ENCODE data around the gene PSMD3. TPM values are rescaled to one million over a fixed set of nuclear protein-coding genes. Genes with fewer than 3 reads are reported as not detected.

Gene PSMD3
- total and polyA plus RNA-seq, 2 of the 4 experiments (the other 2 are of a cell fraction) = 123 to 155 TPM

DNA sequence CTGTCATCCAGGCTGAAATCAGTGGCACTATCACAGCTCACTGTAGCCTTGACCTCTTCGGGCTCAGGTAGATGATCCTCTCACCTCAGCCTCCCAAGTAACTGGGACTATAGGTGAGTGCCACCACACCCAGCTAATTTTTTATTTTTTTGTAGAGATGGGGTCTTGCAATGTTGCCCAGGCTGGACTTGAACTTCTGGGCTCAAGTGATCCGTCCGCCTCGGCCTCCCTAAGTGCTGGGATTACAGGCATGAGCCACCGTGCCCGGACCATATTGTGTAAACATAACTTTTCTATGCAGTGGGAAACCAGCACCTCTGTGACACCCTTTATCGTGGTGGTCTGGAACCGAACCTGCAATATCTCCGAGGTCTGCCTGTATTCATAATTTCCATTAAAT lies 23.5 kb downstream of the PSMD3 start:
- no peak overlapping the region for H3K56ac ChIP-seq (ENCODE audit: extremely low read depth, insufficient read depth, low read length)
- no peak overlapping the region for H2BK15ac ChIP-seq (ENCODE audit: low read depth, low read length)
- BruUV-seq (replicated peaks) = no TSS peak
- no peaks in the 10 kb centered on the region for H4K20me1 ChIP-seq (ENCODE audit: insufficient read depth, low read length)
- no peak overlapping the region for H2AK5ac ChIP-seq (ENCODE audit: low read depth, low read length)
- no peak overlapping the region for H3K4me3 ChIP-seq (ENCODE audit: insufficient read depth, low read depth, low read length)
- no peak overlapping the region for H3K18ac ChIP-seq (ENCODE audit: low read depth, low read length)
- no peak for TF ChIP-seq RAD21 (IDR thresholded peaks at IDR 0.05; ENCODE audit: low read length)
- no peak for TF ChIP-seq POLR2A (IDR thresholded peaks at IDR 0.05; ENCODE audit: low read depth, low read length)
- no peak for TF ChIP-seq MXI1 (IDR thresholded peaks at IDR 0.05; ENCODE audit: borderline replicate concordance, low read depth, low read length)
- TF ChIP-seq CEBPB (IDR thresholded peaks at IDR 0.05; ENCODE audit: low read depth, low read length) = no peak
- TF ChIP-seq MAFK (IDR thresholded peaks at IDR 0.05; ENCODE audit: low read depth, low read length) = no peak
- no peak for TF ChIP-seq BHLHE40 (IDR thresholded peaks at IDR 0.05; ENCODE audit: low read depth, low read length)
- TF ChIP-seq NFE2L2 (IDR thresholded peaks at IDR 0.05; ENCODE audit: low read depth, low read length) = no peak
- TF ChIP-seq, protein P1, sequence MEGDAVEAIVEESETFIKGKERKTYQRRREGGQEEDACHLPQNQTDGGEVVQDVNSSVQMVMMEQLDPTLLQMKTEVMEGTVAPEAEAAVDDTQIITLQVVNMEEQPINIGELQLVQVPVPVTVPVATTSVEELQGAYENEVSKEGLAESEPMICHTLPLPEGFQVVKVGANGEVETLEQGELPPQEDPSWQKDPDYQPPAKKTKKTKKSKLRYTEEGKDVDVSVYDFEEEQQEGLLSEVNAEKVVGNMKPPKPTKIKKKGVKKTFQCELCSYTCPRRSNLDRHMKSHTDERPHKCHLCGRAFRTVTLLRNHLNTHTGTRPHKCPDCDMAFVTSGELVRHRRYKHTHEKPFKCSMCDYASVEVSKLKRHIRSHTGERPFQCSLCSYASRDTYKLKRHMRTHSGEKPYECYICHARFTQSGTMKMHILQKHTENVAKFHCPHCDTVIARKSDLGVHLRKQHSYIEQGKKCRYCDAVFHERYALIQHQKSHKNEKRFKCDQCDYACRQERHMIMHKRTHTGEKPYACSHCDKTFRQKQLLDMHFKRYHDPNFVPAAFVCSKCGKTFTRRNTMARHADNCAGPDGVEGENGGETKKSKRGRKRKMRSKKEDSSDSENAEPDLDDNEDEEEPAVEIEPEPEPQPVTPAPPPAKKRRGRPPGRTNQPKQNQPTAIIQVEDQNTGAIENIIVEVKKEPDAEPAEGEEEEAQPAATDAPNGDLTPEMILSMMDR (conservative IDR thresholded peaks at IDR 0.05; ENCODE audit: low read depth, low read length) = no peak
- no peak for TF ChIP-seq SMC3 (IDR thresholded peaks at IDR 0.05; ENCODE audit: low read depth, low read length)
- no peak for TF ChIP-seq RCOR1 (IDR thresholded peaks at IDR 0.05; ENCODE audit: insufficient replicate concordance, low read length)
- no peak for TF ChIP-seq MAZ (IDR thresholded peaks at IDR 0.05; ENCODE audit: borderline replicate concordance, low read depth, low read length)
- TF ChIP-seq FOS (IDR thresholded peaks at IDR 0.05; ENCODE audit: low read depth, low read length) = no peak
- TF ChIP-seq, protein P2, sequence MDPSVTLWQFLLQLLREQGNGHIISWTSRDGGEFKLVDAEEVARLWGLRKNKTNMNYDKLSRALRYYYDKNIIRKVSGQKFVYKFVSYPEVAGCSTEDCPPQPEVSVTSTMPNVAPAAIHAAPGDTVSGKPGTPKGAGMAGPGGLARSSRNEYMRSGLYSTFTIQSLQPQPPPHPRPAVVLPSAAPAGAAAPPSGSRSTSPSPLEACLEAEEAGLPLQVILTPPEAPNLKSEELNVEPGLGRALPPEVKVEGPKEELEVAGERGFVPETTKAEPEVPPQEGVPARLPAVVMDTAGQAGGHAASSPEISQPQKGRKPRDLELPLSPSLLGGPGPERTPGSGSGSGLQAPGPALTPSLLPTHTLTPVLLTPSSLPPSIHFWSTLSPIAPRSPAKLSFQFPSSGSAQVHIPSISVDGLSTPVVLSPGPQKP (IDR thresholded peaks at IDR 0.05; ENCODE audit: borderline replicate concordance, low read depth, low read length) = no peak
- TF ChIP-seq, protein P3, sequence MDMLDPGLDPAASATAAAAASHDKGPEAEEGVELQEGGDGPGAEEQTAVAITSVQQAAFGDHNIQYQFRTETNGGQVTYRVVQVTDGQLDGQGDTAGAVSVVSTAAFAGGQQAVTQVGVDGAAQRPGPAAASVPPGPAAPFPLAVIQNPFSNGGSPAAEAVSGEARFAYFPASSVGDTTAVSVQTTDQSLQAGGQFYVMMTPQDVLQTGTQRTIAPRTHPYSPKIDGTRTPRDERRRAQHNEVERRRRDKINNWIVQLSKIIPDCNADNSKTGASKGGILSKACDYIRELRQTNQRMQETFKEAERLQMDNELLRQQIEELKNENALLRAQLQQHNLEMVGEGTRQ (IDR thresholded peaks at IDR 0.05; ENCODE audit: low read depth, low read length) = no peak
- no peak for TF ChIP-seq CHD1 (IDR thresholded peaks at IDR 0.05; ENCODE audit: low read depth, low read length)
- TF ChIP-seq RFX5 (IDR thresholded peaks at IDR 0.05; ENCODE audit: low read depth, low read length) = no peak
- H3K4ac ChIP-seq (ENCODE audit: low read depth, low read length) = no peak overlapping the region
- no peak overlapping the region for H2BK20ac ChIP-seq (ENCODE audit: low read depth, low read length)
- H4K8ac ChIP-seq (ENCODE audit: low read depth in 2 of 2, low read length in 2 of 2) = no peak overlapping the region
- H3K9me3 ChIP-seq (ENCODE audit: control insufficient read depth, insufficient read depth, low read length) = no peaks in the 10 kb centered on the region
- H3K4me1 ChIP-seq (ENCODE audit: control insufficient read depth, insufficient read depth, low read length) = no peaks in the 10 kb centered on the region
- intact Hi-C loops (cut with micrococcal nuclease) (no loop called here), dilution Hi-C loops (cut with HindIII; ENCODE audit: low sequenced_read_pairs, unreplicated experiment) (no loop called here), in situ Hi-C loops (cut with MboI; ENCODE audit: low sequenced_read_pairs) (no loop called here)
- H2AFZ ChIP-seq (replicated peaks; ENCODE audit: low read length, poor library complexity) = no peak overlapping the region
- CTCF ChIA-PET = no interaction called here
- H3K27ac ChIP-seq (ENCODE audit: insufficient read depth, low read length) = no peak overlapping the region
- peaks cover 5% of the 10 kb centered on the region; the same call in 1 of the 2 replicates for H3K27me3 ChIP-seq (ENCODE audit: control insufficient read depth, insufficient read depth, low read length)
- H3K9me1 ChIP-seq (ENCODE audit: insufficient read depth, low read length) = no peaks in the 10 kb centered on the region
- WGBS, 2 experiments (ENCODE audit: extremely low coverage in 2 of 2, insufficient read length in 1 of 2) = 91% methylated on average over 5 of the region's 9 CpGs; no CpG with 5 or more reads in 1 of the 2 experiments
- H3K4me2 ChIP-seq (ENCODE audit: low read depth, low read length) = no peak overlapping the region
- no peak overlapping the region for H4K5ac ChIP-seq (ENCODE audit: low read depth, low read length)
- ATAC-seq (ENCODE audit: low read depth) (no peak), DNase-seq (no peak)
- H4K91ac ChIP-seq (ENCODE audit: insufficient read depth, low read depth, low read length) = no peak overlapping the region
- H2BK120ac ChIP-seq (ENCODE audit: low read depth, low read length) = no peak overlapping the region
- no peak overlapping the region for H2BK5ac ChIP-seq (ENCODE audit: low read depth, low read length, poor library complexity, severe bottlenecking)
- no peak overlapping the region for H2AK9ac ChIP-seq (replicated peaks; ENCODE audit: low read depth, low read length, poor library complexity)
- POLR2A ChIA-PET (ENCODE audit: unreplicated experiment) = no interaction called here
- H3K14ac ChIP-seq (replicated peaks; ENCODE audit: low read depth, low read length) = no peak overlapping the region
- no peak overlapping the region for H3K23ac ChIP-seq (ENCODE audit: low read depth, low read length)
- no peaks in the 10 kb centered on the region for H3K79me1 ChIP-seq (ENCODE audit: low read depth in 1 of 2, low read length in 2 of 2)
- H3K9ac ChIP-seq (ENCODE audit: low read depth, low read length) = no peak overlapping the region
- no peaks in the 10 kb centered on the region for H3K36me3 ChIP-seq (ENCODE audit: control insufficient read depth, insufficient read depth, low read length)
